A673 (cell line): ENCODE data around the gene HSPA6. TPM values are rescaled to one million over a fixed set of nuclear protein-coding genes. Genes with fewer than 3 reads are reported as not detected.
"Not testable (repeated sequence)": the region's sequence is repeated elsewhere in the genome, so short reads cannot be mapped to it uniquely, and the experiment has no call there.

ENCODE experiments used
- BruUV-seq: library from RNA; stranded (reverse); fragments of 400-500 nt; replicated peaks from 2 replicates; lab custom pipeline; 2021; lab: Mats Ljungman, UMichigan
- CTCF ChIA-PET: fragments of 300-600 bp; sonication (Branson Sonifier 250); formaldehyde crosslinking; loops from one replicate; lab custom pipeline; 2022; ENCODE audit warnings: antibody characterized with exemption; lab: Charles Lee
- POLR2A ChIA-PET: fragments of 300-600 bp; sonication (Branson Sonifier 250); formaldehyde crosslinking; loops from one replicate; lab custom pipeline; 2022; ENCODE audit warnings: antibody characterized with exemption; ENCODE audit not compliant: low non-redundant PET; lab: Charles Lee
- DNase-seq: peaks from one replicate; pipeline ENCODE4 v3.0.0-alpha.2; 2015; ENCODE audit warnings: low spot score
- H3K27ac ChIP-seq: fragments of 200-600 bp; sonication (generic); 2 replicates; pipeline ENCODE4 v1.5.1; 2016; ENCODE audit warnings: mixed run types, low read depth, mild to moderate bottlenecking, mixed read lengths, antibody characterized with exemption, low read length; ENCODE audit not compliant: poor library complexity, severe bottlenecking
- H3K27me3 ChIP-seq: fragments of 200-600 bp; sonication (generic); replicated peaks from 2 replicates; pipeline ENCODE4 v1.6.1; 2017; ENCODE audit warnings: mixed run types, low read depth, mild to moderate bottlenecking, mixed read lengths, antibody characterized with exemption, low read length; ENCODE audit not compliant: insufficient read depth, poor library complexity
- H3K36me3 ChIP-seq: fragments of 200-600 bp; sonication (generic); 2 replicates; pipeline ENCODE4 v1.6.1; 2016; ENCODE audit warnings: mixed run types, mild to moderate bottlenecking, mixed read lengths, antibody characterized with exemption, low read length; ENCODE audit not compliant: insufficient read depth, poor library complexity, severe bottlenecking
- H3K4me1 ChIP-seq: fragments of 200-600 bp; sonication (generic); 2 replicates; pipeline ENCODE4 v1.6.1; 2017; ENCODE audit warnings: mixed run types, mild to moderate bottlenecking, mixed read lengths, antibody characterized with exemption, low read length; ENCODE audit not compliant: insufficient read depth, poor library complexity, severe bottlenecking
- H3K4me3 ChIP-seq: fragments of 200-600 bp; sonication (generic); 2 replicates; pipeline ENCODE4 v1.5.1; 2016; ENCODE audit warnings: low read depth, mixed run types, mild to moderate bottlenecking, mixed read lengths, low read length; ENCODE audit not compliant: poor library complexity, severe bottlenecking
- H3K9me3 ChIP-seq: fragments of 200-600 bp; sonication (generic); 2 replicates; pipeline ENCODE4 v1.6.1; 2016; ENCODE audit warnings: mixed run types, low read depth, mild to moderate bottlenecking, mixed read lengths, antibody characterized with exemption, low read length; ENCODE audit not compliant: poor library complexity, severe bottlenecking
- EZH2 ChIP-seq: fragments of 200-600 bp; sonication (generic); IDR thresholded peaks from 2 replicates; pipeline ENCODE4 v1.6.1; 2017; ENCODE audit warnings: borderline replicate concordance, low read depth, mild to moderate bottlenecking, mixed read lengths, antibody characterized with exemption, low read length; ENCODE audit not compliant: poor library complexity, severe bottlenecking
- intact Hi-C: fragments of 100-400 bp; cut with micrococcal nuclease; formaldehyde crosslinking; loops from one replicate; pipeline ENCODE4 v1.10.0; 2022; ENCODE audit not compliant: unreplicated experiment
- total RNA-seq: library from RNA; stranded (reverse); gene quantifications from 2 replicates; pipeline ENCODE4 v1.2.3, GENCODE V29; 2021
- TF ChIP-seq, protein P1 (sequence below): fragments of 300-800, 200-600 bp; sonication (generic); conservative IDR thresholded peaks from 2 replicates; pipeline ENCODE4 v1.5.1; 2017; ENCODE audit warnings: low read depth, mild to moderate bottlenecking, antibody characterized with exemption, low read length, moderate library complexity, mixed read lengths

Gene HSPA6
- total RNA-seq, 1 experiment from 2014 or later = 0.28 TPM

DNA sequence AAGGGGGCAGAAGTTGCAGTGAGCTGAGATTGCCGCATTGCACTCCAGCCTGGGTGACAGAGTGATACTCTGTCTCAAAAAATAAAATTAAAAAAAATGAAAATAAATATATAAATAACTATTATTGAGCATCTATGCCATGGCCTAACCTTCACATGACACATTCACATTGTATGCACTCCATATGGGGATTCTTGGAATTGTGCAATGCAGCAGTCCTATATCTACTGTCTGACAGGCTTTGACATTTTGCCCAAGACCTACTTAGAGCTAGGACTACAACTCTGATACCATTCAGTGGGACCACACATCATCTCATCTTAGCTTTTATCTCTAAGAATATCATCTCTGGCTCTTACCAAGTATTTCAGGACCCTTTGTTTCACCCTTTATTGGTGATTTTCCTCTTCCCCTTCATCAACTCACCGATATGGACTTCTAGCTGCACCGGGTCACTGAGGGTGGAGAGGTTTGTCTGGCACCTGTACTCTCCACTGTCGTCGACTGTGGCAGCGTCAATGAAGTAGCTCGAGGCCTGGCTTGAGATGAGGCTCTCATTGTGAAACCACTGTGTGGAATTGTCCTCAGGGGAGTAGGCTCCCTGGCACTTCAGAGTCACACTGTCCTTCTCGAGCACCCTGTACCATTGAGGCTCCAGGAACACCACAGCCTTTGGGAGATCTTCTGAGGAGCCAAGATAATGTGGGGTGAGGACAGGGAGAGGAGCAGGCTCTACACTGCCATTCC lies 23.8 kb downstream of the HSPA6 start:
- CTCF ChIA-PET, BruUV-seq, H3K27ac ChIP-seq, H3K9me3 ChIP-seq, H3K4me3 ChIP-seq, H3K4me1 ChIP-seq, intact Hi-C loops, POLR2A ChIA-PET, H3K36me3 ChIP-seq, DNase-seq, H3K27me3 ChIP-seq: not testable (repeated sequence)

DNA sequence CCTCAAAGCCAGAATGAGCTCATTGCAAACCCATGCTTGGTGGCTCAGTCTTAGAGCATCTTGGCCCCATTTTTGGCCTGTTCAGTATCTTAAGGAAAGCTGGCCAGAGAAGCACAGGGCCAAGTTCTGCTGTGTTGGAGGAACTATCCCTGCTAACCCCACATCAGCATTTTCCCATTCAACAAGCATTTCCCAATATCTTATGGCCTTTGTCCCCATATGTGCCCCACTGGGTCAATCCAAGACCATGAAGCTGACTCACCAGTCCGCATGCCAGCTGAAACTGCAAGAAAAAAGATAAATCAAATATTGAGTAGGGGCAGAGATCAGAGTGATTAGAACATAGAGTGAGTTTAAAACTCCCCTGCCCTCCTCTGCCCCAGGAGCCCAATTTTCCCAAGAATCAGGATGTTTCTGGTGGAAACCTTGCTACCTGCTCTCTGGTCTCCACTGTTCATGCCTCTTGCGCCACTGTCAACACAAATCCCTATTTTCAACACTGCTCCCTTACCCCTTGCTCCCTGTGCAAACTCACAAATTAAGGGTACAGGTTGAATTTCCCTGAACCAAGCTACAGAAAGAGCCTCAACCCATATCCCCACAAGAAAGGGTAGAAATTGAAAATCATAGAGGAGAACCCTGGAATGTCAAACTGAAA lies 24.5 kb downstream of the HSPA6 start:
- H3K9me3 ChIP-seq, BruUV-seq, H3K27ac ChIP-seq, H3K27me3 ChIP-seq, H3K4me1 ChIP-seq, H3K36me3 ChIP-seq, DNase-seq, H3K4me3 ChIP-seq, intact Hi-C loops, CTCF ChIA-PET, POLR2A ChIA-PET: not testable (repeated sequence)

DNA sequence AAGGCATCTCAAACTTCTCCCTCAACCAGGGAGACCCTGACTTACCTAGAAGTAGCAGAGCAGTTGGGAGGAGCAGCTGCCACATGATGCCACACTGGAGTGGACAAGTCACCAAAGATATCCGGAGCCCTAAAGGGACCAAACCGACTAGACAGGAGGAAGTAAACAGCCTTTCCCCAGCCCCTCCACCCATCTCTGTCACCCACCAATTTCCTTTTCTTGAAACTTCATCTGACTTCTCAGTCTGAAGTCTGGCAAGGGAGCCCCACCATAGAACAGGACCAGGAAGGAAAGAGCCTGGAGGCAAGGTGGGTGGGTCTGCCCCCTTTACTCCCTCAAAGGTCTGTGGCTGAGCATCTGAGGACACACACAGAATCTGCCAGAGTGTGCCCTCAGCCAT lies 25.3 kb downstream of the HSPA6 start, which contains the start of gene FCGR3A:
Gene FCGR3A (minus strand): TSS at position 167 of the 400 bp plus-strand sequence. CDS start 82 bp downstream, at position 85.
- Histone ChIP-seq H3K4me1 (no peaks in the 10 kb centered on the region), H3K9me3 (no peaks in the 10 kb centered on the region), H3K36me3 (no peaks in the 10 kb centered on the region), H3K27ac (no peak within 1 kb of the TSS), H3K4me3 (no peak within 1 kb of the TSS), H3K27me3 (no peaks in the 10 kb centered on the region)
- CTCF ChIA-PET = no interaction called here
- BruUV-seq = no TSS peak
- no peak for DNase-seq
- POLR2A ChIA-PET = no interaction called here
- intact Hi-C loops = no loop called here
- no peak for TF ChIP-seq EZH2
- TF ChIP-seq, protein P1, sequence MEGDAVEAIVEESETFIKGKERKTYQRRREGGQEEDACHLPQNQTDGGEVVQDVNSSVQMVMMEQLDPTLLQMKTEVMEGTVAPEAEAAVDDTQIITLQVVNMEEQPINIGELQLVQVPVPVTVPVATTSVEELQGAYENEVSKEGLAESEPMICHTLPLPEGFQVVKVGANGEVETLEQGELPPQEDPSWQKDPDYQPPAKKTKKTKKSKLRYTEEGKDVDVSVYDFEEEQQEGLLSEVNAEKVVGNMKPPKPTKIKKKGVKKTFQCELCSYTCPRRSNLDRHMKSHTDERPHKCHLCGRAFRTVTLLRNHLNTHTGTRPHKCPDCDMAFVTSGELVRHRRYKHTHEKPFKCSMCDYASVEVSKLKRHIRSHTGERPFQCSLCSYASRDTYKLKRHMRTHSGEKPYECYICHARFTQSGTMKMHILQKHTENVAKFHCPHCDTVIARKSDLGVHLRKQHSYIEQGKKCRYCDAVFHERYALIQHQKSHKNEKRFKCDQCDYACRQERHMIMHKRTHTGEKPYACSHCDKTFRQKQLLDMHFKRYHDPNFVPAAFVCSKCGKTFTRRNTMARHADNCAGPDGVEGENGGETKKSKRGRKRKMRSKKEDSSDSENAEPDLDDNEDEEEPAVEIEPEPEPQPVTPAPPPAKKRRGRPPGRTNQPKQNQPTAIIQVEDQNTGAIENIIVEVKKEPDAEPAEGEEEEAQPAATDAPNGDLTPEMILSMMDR = no peak

DNA sequence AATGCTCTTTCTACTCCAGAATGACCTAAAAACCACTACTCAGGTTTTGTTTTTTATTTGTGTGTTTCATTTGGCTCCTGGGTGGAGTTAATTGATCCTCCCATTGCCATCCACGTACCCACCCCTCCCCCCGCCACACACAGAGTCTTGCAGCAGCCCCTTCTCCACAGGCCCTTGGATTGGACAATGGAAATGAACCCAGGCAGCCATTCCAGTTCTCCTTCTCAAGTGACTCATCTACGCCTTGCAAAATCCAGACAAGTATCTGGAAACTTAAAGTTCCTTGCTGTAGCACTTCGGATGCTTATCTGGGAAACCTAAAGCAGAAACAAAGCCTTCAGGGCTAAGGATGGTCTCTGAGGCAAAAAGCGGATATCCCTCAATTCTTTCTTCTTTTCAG lies 26.6 kb downstream of the HSPA6 start:
- H3K4me1 ChIP-seq, CTCF ChIA-PET, H3K4me3 ChIP-seq, H3K27me3 ChIP-seq, DNase-seq, H3K27ac ChIP-seq, POLR2A ChIA-PET, H3K9me3 ChIP-seq, H3K36me3 ChIP-seq, intact Hi-C loops, BruUV-seq: not testable (repeated sequence)

DNA sequence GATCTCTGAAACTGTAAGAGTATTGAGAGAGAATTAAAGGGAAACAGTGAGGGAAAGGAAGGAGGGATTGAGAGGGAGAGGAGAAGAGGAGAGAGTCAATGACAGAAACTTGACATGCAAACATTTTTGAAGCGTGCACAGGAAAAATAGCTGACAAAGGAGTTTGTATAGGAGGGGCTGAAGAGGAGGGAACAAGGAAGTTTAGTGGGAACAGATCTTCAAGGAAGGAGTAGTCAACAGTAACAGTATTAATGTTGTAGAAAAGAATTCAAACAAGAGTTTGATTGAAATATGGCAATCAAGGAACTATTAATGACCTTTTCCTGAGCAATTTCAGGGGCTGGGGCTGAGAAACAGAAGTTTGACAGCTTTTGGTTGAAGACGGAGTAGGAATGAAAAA lies 29.3 kb downstream of the HSPA6 start:
- DNase-seq, H3K27me3 ChIP-seq, H3K4me1 ChIP-seq, H3K36me3 ChIP-seq, BruUV-seq, CTCF ChIA-PET, H3K27ac ChIP-seq, H3K4me3 ChIP-seq, H3K9me3 ChIP-seq, POLR2A ChIA-PET, intact Hi-C loops: not testable (repeated sequence)

DNA sequence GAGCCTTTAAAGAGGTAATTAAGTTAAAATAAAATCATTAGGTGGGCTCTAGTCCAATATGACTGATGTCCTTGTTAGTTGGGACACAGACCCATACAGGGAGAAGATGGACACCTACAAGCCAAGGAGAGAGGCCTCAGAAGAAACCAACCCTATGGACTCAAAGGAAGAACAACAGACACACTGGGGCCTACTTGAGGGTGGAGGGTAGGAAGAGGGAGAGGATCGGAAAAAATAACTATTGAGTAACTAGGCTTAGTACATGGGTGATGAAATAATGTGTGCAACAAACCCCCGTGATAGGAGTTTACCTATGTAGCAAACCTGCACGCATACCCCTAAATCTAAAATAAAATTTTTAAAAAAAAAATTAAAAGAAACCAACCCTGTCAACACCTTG lies 30.0 kb downstream of the HSPA6 start:
- H3K9me3 ChIP-seq, CTCF ChIA-PET, BruUV-seq, DNase-seq, intact Hi-C loops, H3K4me3 ChIP-seq, H3K36me3 ChIP-seq, H3K27me3 ChIP-seq, POLR2A ChIA-PET, H3K4me1 ChIP-seq, H3K27ac ChIP-seq: not testable (repeated sequence)
